A549 (cell line): ENCODE data around the gene CASP8. TPM values are rescaled to one million over a fixed set of nuclear protein-coding genes. Genes with fewer than 3 reads are reported as not detected.

Source experiments
- ATAC-seq, 2 experiments: fragments of 200-7000 bp in 1 of 2; fragments of >200 bp in 1 of 2; cut with Nextera tagmentation in 1 of 2; cut with Tn5 transposase in 1 of 2; 3 replicates each; pipeline versions ENCODE4 v1.8.0 to v1.9.1; 2018 to 2020; ENCODE audit warnings: mild to moderate bottlenecking in 1 of 2, moderate library complexity in 1 of 2
- CTCF ChIA-PET: fragments of 300-600 bp; sonication (Branson Sonifier 250); formaldehyde crosslinking; extraction: SDS; loops from one replicate; lab custom pipeline; 2021; ENCODE audit warnings: antibody characterized with exemption, inconsistent platforms; lab: Yijun Ruan, JAX
- POLR2A ChIA-PET: fragments of 350-600 bp; formaldehyde crosslinking; extraction: SDS; loops from one replicate; lab custom pipeline; 2021; ENCODE audit warnings: antibody characterized with exemption, inconsistent platforms; lab: Yijun Ruan, JAX
- DNase-seq, 2 experiments: peaks; one replicate each; pipeline versions ENCODE4 v3.0.0 to v3.0.0-alpha.2; 2011 to 2016; ENCODE audit warnings: low read depth in 1 of 2, low spot score in 1 of 2
- FAIRE-seq: peaks from 2 replicates; lab custom pipeline; 2011; peaks lifted over from hg19 to GRCh38; lab: Jason Lieb, UNC
- H3K27ac ChIP-seq, 2 experiments: fragments of >200 bp; sonication (Bioruptor Twin); formaldehyde crosslinking; 3 replicates each; pipeline ENCODE4 v1.5.1; 2016 to 2017
- H3K4me1 ChIP-seq: fragments of >200 bp; sonication (Bioruptor Twin); formaldehyde crosslinking; 3 replicates; pipeline ENCODE4 v1.6.1; 2016
- H3K4me2 ChIP-seq: fragments of >200 bp; sonication (Bioruptor Twin); formaldehyde crosslinking; 3 replicates; pipeline ENCODE4 v1.6.1; 2016
- H3K4me3 ChIP-seq: fragments of >200 bp; sonication (Bioruptor Twin); formaldehyde crosslinking; 3 replicates; pipeline ENCODE4 v1.5.1; 2016
- H3K9me3 ChIP-seq: fragments of >200 bp; sonication (Bioruptor Twin); formaldehyde crosslinking; 3 replicates; pipeline ENCODE4 v1.6.1; 2016
- CBX2 ChIP-seq: fragments of 200-600 bp; sonication (generic); IDR thresholded peaks from 2 replicates; pipeline ENCODE4 v1.6.1; 2016; ENCODE audit warnings: low read depth, mild to moderate bottlenecking, borderline replicate concordance
- EHMT2 ChIP-seq: fragments of 200-600 bp; sonication (generic); IDR thresholded peaks from 2 replicates; pipeline ENCODE4 v1.6.1; 2016; ENCODE audit warnings: antibody characterized with exemption, low read depth, mild to moderate bottlenecking, moderate library complexity
- HDAC2 ChIP-seq: fragments of 200-600 bp; sonication (generic); IDR thresholded peaks from 2 replicates; pipeline ENCODE4 v1.6.1; 2016
- JUN ChIP-seq, 2 experiments: fragments of >200 bp; sonication (Bioruptor Twin); formaldehyde crosslinking; IDR thresholded peaks; 2 replicates in 1 of 2; 3 replicates in 1 of 2; pipeline ENCODE4 v1.6.1; 2016 to 2017
- KDM5A ChIP-seq: fragments of 200-600 bp; sonication (generic); IDR thresholded peaks from 2 replicates; pipeline ENCODE4 v1.6.1; 2016; ENCODE audit warnings: antibody characterized with exemption, mild to moderate bottlenecking
- MAZ ChIP-seq: fragments of 150-350 bp; IDR thresholded peaks from 2 replicates; pipeline ENCODE4 v1.6.1; 2014; ENCODE audit warnings: antibody characterized with exemption, low read depth, low read length, borderline replicate concordance
- NFE2L2 ChIP-seq: fragments of 150-350 bp; conservative IDR thresholded peaks from 2 replicates; pipeline ENCODE4 v1.6.1; 2014; ENCODE audit warnings: low read length
- RAD21 ChIP-seq, 2 experiments: fragments of >200 bp in 1 of 2; sonication (Bioruptor Twin) in 1 of 2; formaldehyde crosslinking in 1 of 2; IDR thresholded peaks in 1 of 2; conservative IDR thresholded peaks in 1 of 2; 2 replicates in 1 of 2; 3 replicates in 1 of 2; pipeline ENCODE4 v1.6.1; 2012 to 2018; ENCODE audit warnings: inconsistent platforms in 1 of 2
- WGBS: methylation state at CpG from one replicate; pipeline ENCODE4 v1.1.6; 2017; ENCODE audit errors: missing lambda C conversion rate; 5-methylcytosine and 5-hydroxymethylcytosine counted together
- polyA plus RNA-seq, 4 experiments: library from polyadenylated mRNA; depleted of rRNA in 3 of 4; stranded (reverse); fragments of >200 nt; fragmentation: RNase III in 1 of 4; extraction: RNeasy Plus Mini Kit Qiagen cat#74134 plus additional on column Dnase treatment in 1 of 4; gene quantifications; 2 replicates in 3 of 4; 3 replicates in 1 of 4; pipeline ENCODE4 v1.2.3, GENCODE V29; 2011 to 2017
- TF ChIP-seq, protein P1 (sequence below): fragments of 250-450 bp; sonication (Bioruptor Pico); IDR thresholded peaks from 2 replicates; pipeline ENCODE4 v1.5.0; 2021; ENCODE audit warnings: mild to moderate bottlenecking, moderate library complexity, borderline replicate concordance
- TF ChIP-seq, protein P2 (sequence below): fragments of >200 bp; sonication (Bioruptor Twin); formaldehyde crosslinking; IDR thresholded peaks from 2 replicates; pipeline ENCODE4 v1.6.1; 2016
- TF ChIP-seq, protein P3 (sequence below): fragments of 200-600 bp; sonication (generic); IDR thresholded peaks from 2 replicates; pipeline ENCODE4 v1.6.1; 2016; ENCODE audit warnings: antibody characterized with exemption, mild to moderate bottlenecking, moderate library complexity

CASP8 gene
- polyA plus RNA-seq, 2 of the 4 experiments (the other 2 are of a cell fraction), result 40.2 to 65.2 TPM

DNA sequence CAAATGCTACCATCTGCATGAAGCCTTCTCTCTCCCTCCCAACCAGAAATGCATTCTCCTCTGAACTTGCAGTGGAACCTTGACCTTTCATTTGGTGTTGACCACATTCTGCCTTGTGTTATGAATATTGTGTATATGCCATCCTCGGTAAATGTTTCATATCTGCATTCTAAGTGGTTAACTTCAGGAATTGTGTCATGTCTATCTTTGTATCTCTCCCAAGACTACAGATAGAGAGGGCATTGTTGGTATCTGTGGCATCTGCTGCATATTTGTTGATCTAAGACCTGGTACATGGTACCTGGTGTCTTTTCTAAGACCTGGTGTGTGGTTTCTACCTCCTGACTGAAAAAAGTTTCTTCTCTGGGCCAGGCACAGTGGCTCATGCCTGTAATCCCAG, 43.4 kb upstream of the CASP8 start (continued):
- TF ChIP-seq, protein P1, sequence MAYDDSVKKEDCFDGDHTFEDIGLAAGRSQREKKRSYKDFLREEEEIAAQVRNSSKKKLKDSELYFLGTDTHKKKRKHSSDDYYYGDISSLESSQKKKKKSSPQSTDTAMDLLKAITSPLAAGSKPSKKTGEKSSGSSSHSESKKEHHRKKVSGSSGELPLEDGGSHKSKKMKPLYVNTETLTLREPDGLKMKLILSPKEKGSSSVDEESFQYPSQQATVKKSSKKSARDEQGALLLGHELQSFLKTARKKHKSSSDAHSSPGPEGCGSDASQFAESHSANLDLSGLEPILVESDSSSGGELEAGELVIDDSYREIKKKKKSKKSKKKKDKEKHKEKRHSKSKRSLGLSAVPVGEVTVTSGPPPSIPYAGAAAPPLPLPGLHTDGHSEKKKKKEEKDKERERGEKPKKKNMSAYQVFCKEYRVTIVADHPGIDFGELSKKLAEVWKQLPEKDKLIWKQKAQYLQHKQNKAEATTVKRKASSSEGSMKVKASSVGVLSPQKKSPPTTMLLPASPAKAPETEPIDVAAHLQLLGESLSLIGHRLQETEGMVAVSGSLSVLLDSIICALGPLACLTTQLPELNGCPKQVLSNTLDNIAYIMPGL (CRISPR knock-in tag), result no peak
- TF ChIP-seq NFE2L2 (no peak), JUN (IDR thresholded peaks at IDR 0.05) (no peak)
- TF ChIP-seq, protein P2, sequence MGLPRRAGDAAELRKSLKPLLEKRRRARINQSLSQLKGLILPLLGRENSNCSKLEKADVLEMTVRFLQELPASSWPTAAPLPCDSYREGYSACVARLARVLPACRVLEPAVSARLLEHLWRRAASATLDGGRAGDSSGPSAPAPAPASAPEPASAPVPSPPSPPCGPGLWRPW, result no peak
- TF ChIP-seq, all 56 proteins: peak for 0

DNA sequence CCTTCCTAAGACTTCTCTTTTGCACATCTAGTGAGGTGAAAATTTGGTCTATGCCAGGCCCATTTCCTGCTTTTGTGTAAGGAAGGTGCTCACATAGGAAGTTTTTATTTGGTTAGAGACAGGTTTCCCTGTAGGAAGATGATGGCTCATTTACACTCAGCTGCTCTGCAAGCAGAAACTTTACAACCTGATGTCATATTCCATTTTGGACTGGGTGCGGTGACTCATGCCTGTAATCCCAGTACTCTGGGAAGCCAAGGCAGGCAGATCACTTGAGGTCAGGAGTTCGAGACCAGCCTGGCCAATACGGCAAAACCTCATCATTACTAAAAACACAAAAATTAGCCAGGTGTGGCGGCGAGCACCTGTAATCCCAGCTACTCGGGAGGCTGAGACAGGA, 41.6 kb upstream of the CASP8 start:
- no peak for ATAC-seq
- ChIA-PET CTCF (interaction anchor here (0.9 to 3.9 kb wide), 4 partner anchors 11 to 101 kb away, joined by 3 to 25 read pairs (median 4); no protein-coding TSS in a partner anchor), POLR2A (no interaction called here)
- FAIRE-seq, result no peak
- H3K9me3 ChIP-seq, result no peaks in the 10 kb centered on the region
- 92% methylated on average over 6 of the region's 6 CpGs for WGBS
- H3K27ac ChIP-seq, result no peak overlapping the region
- no peak for DNase-seq
- H3K4me1 ChIP-seq, result no peaks in the 10 kb centered on the region
- H3K4me2 ChIP-seq, result no peak overlapping the region
- H3K4me3 ChIP-seq, result no peak overlapping the region
- TF ChIP-seq KDM5A, result no peak

DNA sequence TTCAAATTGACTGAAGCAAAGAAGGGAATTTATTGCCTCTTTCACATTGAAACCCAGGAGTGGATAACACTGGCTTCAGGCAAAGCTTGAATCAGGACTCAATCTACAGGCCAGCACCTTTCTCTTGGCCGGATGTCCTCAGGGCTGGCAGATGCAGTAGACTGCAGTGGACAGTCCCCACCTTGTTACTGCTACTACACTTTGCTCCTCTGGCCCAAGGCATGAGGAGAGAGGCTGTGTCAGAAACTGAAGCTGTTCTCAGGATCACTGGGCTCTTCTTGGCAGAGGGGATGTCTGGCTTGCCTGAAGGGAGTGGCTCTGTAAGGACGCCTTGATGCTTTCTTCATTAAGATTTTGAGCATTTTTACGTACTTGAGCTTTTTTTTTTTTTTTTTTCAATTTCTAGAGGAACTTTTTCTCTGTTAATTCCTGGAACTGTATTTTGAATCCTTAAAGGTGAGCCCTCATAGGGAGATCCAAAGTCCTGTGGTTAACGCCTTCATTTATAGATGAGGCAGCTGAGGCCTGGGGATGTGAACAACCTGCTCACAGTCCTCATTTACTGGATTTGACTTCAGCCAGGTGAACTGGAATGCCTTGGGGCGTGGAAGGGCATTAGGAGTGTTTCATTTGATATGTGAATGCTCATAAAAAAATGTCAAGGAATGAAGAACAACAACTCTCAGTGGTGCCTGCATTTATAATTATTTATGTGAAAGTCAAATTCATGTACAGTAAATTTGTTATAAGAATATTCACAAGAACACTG, 40.8 kb upstream of the CASP8 start:
- 82% methylated on average over 5 of the region's 5 CpGs for whole genome bisulfite sequencing
- POLR2A ChIA-PET, result no interaction called here
- DNase-seq, result no peak
- no peak for FAIRE-seq
- H3K4me1 ChIP-seq, result no peaks in the 10 kb centered on the region
- CTCF ChIA-PET, result interaction anchor here (0.6 to 3.9 kb wide), 8 partner anchors 11 to 318 kb away, joined by 3 to 25 read pairs (median 4); no protein-coding TSS in a partner anchor
- no peak overlapping the region for H3K27ac ChIP-seq
- no peak overlapping the region for H3K4me2 ChIP-seq
- TF ChIP-seq RAD21 (conservative IDR thresholded peaks at IDR 0.05 in 1 of 2, IDR thresholded peaks at IDR 0.05 in 1 of 2) (no peak), CBX2 (no peak), HDAC2 (no peak), MAZ (no peak)
- TF ChIP-seq, all 56 proteins: peak for 0
- Histone ChIP-seq H3K9me3 (no peaks in the 10 kb centered on the region), H3K4me3 (no peak overlapping the region)
- no peak for ATAC-seq

DNA sequence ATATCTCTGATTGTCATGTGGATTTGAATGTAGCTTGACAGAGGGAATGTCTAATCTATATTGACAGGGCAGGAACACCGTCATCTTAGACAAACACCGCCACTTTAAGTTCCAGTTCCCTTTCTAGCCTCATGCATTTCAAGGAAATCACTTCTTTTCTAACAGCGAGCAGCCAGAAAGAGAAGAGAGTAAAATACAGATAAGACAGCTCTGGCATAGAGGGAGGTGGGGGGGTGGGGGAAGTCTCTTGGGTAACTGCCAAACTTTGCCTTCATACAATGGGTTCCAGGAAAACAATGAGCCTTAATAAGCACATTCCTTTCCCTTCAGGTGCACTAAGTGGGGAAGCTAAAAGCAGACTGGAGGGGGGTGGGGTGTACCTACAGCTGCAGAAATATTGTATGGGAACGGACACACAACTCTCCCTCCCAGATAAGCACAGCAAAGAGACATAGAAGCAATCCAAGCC, 40.2 kb upstream of the CASP8 start:
- no peak overlapping the region for H3K4me3 ChIP-seq
- WGBS, result 85% methylated on average over 4 of the region's 4 CpGs
- H3K4me1 ChIP-seq, result no peaks in the 10 kb centered on the region
- no peak overlapping the region for H3K4me2 ChIP-seq
- no peak overlapping the region for H3K27ac ChIP-seq
- ChIA-PET POLR2A (no interaction called here), CTCF (interaction anchor here (0.9 to 3.9 kb wide), 5 partner anchors 12 to 319 kb away, joined by 3 to 25 read pairs (median 5); no protein-coding TSS in a partner anchor)
- FAIRE-seq (no peak), DNase-seq (no peak), ATAC-seq (no peak)
- TF ChIP-seq, protein P3, sequence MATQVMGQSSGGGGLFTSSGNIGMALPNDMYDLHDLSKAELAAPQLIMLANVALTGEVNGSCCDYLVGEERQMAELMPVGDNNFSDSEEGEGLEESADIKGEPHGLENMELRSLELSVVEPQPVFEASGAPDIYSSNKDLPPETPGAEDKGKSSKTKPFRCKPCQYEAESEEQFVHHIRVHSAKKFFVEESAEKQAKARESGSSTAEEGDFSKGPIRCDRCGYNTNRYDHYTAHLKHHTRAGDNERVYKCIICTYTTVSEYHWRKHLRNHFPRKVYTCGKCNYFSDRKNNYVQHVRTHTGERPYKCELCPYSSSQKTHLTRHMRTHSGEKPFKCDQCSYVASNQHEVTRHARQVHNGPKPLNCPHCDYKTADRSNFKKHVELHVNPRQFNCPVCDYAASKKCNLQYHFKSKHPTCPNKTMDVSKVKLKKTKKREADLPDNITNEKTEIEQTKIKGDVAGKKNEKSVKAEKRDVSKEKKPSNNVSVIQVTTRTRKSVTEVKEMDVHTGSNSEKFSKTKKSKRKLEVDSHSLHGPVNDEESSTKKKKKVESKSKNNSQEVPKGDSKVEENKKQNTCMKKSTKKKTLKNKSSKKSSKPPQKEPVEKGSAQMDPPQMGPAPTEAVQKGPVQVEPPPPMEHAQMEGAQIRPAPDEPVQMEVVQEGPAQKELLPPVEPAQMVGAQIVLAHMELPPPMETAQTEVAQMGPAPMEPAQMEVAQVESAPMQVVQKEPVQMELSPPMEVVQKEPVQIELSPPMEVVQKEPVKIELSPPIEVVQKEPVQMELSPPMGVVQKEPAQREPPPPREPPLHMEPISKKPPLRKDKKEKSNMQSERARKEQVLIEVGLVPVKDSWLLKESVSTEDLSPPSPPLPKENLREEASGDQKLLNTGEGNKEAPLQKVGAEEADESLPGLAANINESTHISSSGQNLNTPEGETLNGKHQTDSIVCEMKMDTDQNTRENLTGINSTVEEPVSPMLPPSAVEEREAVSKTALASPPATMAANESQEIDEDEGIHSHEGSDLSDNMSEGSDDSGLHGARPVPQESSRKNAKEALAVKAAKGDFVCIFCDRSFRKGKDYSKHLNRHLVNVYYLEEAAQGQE, result no peak
- TF ChIP-seq EHMT2, result no peak
- H3K9me3 ChIP-seq, result no peaks in the 10 kb centered on the region
